ENCODE measurements around the gene HECTD4. TPM values are rescaled to one million over a fixed set of nuclear protein-coding genes. Genes with fewer than 3 reads are reported as not detected.

HECTD4 gene
- total and polyA plus RNA-seq, 4 donors = 4.3 to 80.1 (median 25.5) TPM

DNA sequence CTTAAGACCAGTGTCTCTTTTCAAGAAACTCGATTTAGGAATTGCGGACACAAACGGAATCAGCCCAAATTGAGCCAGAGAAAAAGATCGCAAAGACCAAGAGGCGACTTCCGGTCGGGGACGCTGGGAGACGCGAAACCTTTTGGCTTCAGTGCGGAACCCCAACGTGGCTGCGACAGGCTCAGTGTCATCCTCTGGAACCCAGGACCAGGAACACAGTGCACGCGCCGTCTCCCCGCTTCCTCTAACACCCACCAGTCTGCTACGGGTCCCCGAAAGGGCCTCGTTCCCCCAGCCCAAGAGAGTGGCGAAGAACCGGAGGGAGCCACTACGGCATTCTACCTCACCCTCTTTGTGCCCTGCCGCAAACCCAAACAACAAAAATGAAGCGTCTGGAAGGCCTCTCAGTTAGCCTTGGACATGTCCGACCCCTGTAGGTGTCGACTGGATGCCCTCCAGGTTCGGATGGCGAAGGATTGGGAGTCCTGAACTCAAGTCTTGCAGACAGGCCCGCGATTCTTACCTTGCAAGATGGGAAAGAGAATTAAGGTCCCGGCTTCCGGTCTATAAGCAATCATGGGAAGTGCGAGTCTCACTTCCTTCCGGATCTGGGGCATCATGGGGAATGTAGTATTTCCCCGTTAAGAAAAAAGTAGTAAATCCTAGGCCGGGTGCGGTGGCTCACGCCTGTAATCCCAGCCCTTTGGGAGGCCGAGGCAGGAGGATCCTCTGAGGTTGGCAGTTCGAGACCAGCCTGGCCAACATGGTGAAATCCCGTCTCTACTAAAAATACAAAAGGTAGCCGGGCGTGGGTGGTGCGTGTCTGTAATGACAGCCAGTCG lies 27.1 kb upstream of the HECTD4 start, which contains the start of gene RPL6:
TSS of gene RPL6 (minus strand) at position 542 of the 842 bp plus-strand sequence. CDS start 949 bp downstream, outside the sequence.
- Histone ChIP-seq H3K4me3 (ENCODE audit: low read depth in 1 of 3, low read length in 3 of 3) (peak within 1 kb of the TSS; percentile 74 to 99 (median 75)), H3K4me1 (ENCODE audit: control insufficient read depth in 4 of 4, insufficient read depth in 4 of 4, low read length in 3 of 4) (peaks cover 2 to 22% (median 16%) of the 10 kb centered on the region in 4 donors), H3K36me3 (ENCODE audit: control insufficient read depth in 4 of 4, insufficient read depth in 3 of 4, low read depth in 1 of 4, low read length in 3 of 4) (peaks cover 10 to 39% (median 38%) of the 10 kb centered on the region in 4 donors), H3K27me3 (ENCODE audit: control insufficient read depth in 4 of 4, insufficient read depth in 4 of 4, low read length in 3 of 4) (no peaks in the 10 kb centered on the region), H3K9me3 (ENCODE audit: control insufficient read depth in 4 of 4, low read length in 3 of 4) (no peaks in the 10 kb centered on the region), H3K9ac (ENCODE audit: low read depth in 1 of 2, low read length in 2 of 2) (peak within 1 kb of the TSS; percentile 76 to 86), H3K27ac (ENCODE audit: low read depth in 1 of 2, low read length in 2 of 2) (peak within 1 kb of the TSS; percentile 74 to 95)
- 10% methylated on average over 46 of the region's 46 CpGs for WGBS
- peak; percentile 78 for DNase-seq (ENCODE audit: low spot score)
- peak; percentile 55 for TF ChIP-seq NR2F2 (IDR thresholded peaks at IDR 0.05)
- TF ChIP-seq HNF4A (conservative IDR thresholded peaks at IDR 0.05) = peak in 1 of 2 donors; percentile 9
- TF ChIP-seq, protein P1, sequence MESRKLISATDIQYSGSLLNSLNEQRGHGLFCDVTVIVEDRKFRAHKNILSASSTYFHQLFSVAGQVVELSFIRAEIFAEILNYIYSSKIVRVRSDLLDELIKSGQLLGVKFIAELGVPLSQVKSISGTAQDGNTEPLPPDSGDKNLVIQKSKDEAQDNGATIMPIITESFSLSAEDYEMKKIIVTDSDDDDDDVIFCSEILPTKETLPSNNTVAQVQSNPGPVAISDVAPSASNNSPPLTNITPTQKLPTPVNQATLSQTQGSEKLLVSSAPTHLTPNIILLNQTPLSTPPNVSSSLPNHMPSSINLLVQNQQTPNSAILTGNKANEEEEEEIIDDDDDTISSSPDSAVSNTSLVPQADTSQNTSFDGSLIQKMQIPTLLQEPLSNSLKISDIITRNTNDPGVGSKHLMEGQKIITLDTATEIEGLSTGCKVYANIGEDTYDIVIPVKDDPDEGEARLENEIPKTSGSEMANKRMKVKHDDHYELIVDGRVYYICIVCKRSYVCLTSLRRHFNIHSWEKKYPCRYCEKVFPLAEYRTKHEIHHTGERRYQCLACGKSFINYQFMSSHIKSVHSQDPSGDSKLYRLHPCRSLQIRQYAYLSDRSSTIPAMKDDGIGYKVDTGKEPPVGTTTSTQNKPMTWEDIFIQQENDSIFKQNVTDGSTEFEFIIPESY (IDR thresholded peaks at IDR 0.05) = peak; percentile 60
- TF ChIP-seq YY1 (IDR thresholded peaks at IDR 0.05) = peak; percentile 75
- TF ChIP-seq TAF1 (conservative IDR thresholded peaks at IDR 0.05) = peak; percentile 97
- TF ChIP-seq GABPA (IDR thresholded peaks at IDR 0.05 in 1 of 2, conservative IDR thresholded peaks at IDR 0.05 in 1 of 2) = peak; percentile 89 to 96
- TF ChIP-seq, protein P2, sequence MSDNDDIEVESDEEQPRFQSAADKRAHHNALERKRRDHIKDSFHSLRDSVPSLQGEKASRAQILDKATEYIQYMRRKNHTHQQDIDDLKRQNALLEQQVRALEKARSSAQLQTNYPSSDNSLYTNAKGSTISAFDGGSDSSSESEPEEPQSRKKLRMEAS (IDR thresholded peaks at IDR 0.05) = peak; percentile 87
- TF ChIP-seq RXRA (IDR thresholded peaks at IDR 0.05) = peak; percentile 31 to 61
- TF ChIP-seq REST (IDR thresholded peaks at IDR 0.05) = peak; percentile 93
- TF ChIP-seq HNF4G (IDR thresholded peaks at IDR 0.05) = no peak
- TF ChIP-seq CTCF (IDR thresholded peaks at IDR 0.05; ENCODE audit: low read depth, low read length, missing input control) = no peak
- TF ChIP-seq RAD21 (IDR thresholded peaks at IDR 0.05) = no peak
- peak; percentile 78 to 93 for TF ChIP-seq EGR1 (IDR thresholded peaks at IDR 0.05; ENCODE audit: low read depth in 2 of 2)
- TF ChIP-seq JUND (IDR thresholded peaks at IDR 0.05) = peak in 1 of 2 donors; percentile 41
- TF ChIP-seq FOXA2 (IDR thresholded peaks at IDR 0.05) = no peak
- TF ChIP-seq FOXA1 (IDR thresholded peaks at IDR 0.05) = no peak
- TF ChIP-seq SP1 (IDR thresholded peaks at IDR 0.05) = peak; percentile 34

Data from liver (tissue), 9 donors.